OCI-LY1 (cell line): ENCODE data around the gene VAPB.

Experiments
- CTCF ChIP-seq: fragments of 200-600 bp; sonication (generic), shearing (Covaris generic); IDR thresholded peaks from 2 replicates; pipeline ENCODE4 v1.5.1; 2017; ENCODE audit warnings: mild to moderate bottlenecking, antibody characterized with exemption, low read length, moderate library complexity, mixed read lengths
- EZH2 ChIP-seq: fragments of 200-600 bp; sonication (generic), shearing (Covaris generic); IDR thresholded peaks from 2 replicates; pipeline ENCODE4 v1.8.0; 2017; ENCODE audit warnings: borderline replicate concordance, mixed run types, mild to moderate bottlenecking, antibody characterized with exemption, low read length, moderate library complexity, mixed read lengths

GRCh38 chr20:58434326-58434725 is 45.3 kb downstream of the VAPB start:
- TF ChIP-seq CTCF (no peak), EZH2 (no peak)
